Measurements from ENCODE around the gene MATN1. TPM values are rescaled to one million over a fixed set of nuclear protein-coding genes. Genes with fewer than 3 reads are reported as not detected.
A peak's percentile ranks its signal among the peaks of the same experiment; 100 is the strongest.

The MATN1 gene
- total RNA-seq, 6 donors from 2014 or later, result 0.15 TPM; not detected in 5

DNA sequence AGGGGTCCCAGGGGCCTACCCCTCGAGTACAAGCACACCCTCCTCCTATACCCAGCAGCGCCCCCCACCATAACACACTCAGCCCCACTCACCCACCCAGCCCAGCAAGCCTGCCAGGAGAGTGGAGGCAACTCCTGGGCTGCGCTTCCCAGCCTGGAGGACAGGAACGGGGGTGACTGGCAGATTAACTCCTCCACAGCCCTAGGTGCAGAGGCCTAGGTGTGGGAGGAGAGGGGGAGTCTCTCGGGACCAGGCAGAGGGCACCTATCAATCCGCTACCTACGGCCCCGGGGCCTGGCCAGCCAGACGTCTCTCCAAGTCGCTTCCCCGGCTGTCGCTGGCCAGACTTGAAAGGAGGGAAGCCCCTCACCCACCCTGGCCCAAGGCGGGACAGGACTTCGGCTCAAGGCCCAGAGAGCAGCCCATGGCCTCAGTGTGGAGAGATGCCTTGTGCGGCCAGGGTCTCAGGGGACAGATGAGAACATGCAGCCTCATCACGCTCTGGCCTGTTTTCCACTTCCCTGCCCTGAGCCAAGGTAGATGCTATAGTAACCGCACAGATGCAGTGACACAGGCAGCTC is 24.9 kb downstream of the MATN1 start:
- Histone ChIP-seq H3K4me3 (no peak overlapping the region), H3K9me3 (no peaks in the 10 kb centered on the region), H3K36me3 (no peaks in the 10 kb centered on the region), H3K4me1 (no peaks in the 10 kb centered on the region), H3K27me3 (no peaks in the 10 kb centered on the region), H3K27ac (no peak overlapping the region)
- WGBS, 2 donors, result 17 to 80% methylated on average over 1 to 15 of the region's 17 CpGs
- no peak for TF ChIP-seq POLR2AphosphoS5 (IDR thresholded peaks at IDR 0.05)
- TF ChIP-seq, protein P1, sequence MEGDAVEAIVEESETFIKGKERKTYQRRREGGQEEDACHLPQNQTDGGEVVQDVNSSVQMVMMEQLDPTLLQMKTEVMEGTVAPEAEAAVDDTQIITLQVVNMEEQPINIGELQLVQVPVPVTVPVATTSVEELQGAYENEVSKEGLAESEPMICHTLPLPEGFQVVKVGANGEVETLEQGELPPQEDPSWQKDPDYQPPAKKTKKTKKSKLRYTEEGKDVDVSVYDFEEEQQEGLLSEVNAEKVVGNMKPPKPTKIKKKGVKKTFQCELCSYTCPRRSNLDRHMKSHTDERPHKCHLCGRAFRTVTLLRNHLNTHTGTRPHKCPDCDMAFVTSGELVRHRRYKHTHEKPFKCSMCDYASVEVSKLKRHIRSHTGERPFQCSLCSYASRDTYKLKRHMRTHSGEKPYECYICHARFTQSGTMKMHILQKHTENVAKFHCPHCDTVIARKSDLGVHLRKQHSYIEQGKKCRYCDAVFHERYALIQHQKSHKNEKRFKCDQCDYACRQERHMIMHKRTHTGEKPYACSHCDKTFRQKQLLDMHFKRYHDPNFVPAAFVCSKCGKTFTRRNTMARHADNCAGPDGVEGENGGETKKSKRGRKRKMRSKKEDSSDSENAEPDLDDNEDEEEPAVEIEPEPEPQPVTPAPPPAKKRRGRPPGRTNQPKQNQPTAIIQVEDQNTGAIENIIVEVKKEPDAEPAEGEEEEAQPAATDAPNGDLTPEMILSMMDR (IDR thresholded peaks at IDR 0.05), result no peak
- TF ChIP-seq EP300 (IDR thresholded peaks at IDR 0.05), result no peak
- no peak for TF ChIP-seq POLR2A (IDR thresholded peaks at IDR 0.05)
- ATAC-seq (ENCODE audit: low FRiP score in 2 of 2), result peak in 1 of 2 donors; percentile 20
- no peak for DNase-seq

DNA sequence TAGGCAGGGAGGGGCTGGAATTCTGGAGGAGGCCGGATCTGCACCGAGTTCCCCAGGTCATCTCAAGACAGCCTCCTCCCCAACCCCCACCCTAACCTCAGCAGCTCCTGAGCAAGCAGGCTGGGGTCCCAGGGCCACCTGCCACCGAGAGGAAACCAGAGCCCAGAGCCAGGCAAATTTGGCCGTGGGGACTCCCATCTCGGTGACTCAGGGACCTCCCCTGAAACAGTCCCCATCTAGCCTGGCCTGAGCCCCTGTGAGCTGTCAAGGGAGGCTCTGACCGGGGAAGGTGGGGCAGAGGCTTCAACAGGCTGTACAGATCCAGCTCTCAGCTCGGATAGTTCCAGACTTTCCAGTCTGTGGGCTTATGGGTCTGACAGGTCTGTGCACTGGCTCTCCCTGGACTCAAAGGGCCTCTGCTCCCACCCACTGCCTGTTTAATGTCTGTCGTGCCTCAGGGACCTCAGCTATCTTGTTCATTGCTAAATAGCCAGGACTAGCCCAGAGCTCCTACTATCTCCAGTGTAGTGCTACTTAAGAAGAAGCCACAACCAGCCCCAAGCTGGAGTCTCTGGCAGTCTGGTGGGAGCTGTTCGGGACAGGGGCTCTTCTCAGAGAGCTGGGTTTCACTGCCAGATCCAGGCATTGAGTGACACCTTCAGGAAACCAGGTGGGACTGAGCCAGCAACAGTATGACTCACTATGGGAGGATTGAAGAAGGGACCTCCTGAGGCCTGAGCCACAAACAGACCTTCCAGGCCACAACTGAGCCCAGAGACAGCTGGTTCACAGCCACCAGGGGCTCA is 25.6 kb downstream of the MATN1 start:
- DNase-seq (no peak), ATAC-seq (ENCODE audit: low FRiP score in 2 of 2) (peak in 1 of 2 donors; percentile 22)
- WGBS, 2 donors, result 57 to 70% methylated on average over 2 to 8 of the region's 9 CpGs
- H3K27me3 ChIP-seq, result no peaks in the 10 kb centered on the region
- H3K4me3 ChIP-seq, result no peak overlapping the region
- no peaks in the 10 kb centered on the region for H3K4me1 ChIP-seq
- no peaks in the 10 kb centered on the region for H3K36me3 ChIP-seq
- TF ChIP-seq EP300 (IDR thresholded peaks at IDR 0.05) (no peak), POLR2A (IDR thresholded peaks at IDR 0.05) (no peak)
- no peak overlapping the region for H3K27ac ChIP-seq
- H3K9me3 ChIP-seq, result no peaks in the 10 kb centered on the region

DNA sequence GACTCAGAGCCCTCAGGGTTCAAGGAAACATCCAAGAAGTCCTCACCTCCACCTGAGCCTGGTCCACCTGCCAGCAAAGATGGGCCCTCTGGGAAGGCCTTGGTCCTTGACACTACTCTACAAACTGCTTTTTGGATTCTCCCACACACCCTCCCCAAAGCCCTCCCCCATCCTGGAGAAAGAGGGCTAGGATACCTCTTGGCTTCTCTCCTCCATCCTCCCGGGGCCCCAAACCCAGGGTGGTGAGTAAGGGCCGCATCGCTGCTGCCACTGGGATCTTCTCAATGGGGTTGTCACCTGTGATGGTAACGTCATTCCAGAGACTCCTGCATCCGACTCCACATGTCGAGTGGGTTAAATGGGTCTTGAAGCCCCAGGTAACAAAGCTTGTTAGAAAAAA is 26.6 kb downstream of the MATN1 start:
- no peak for ATAC-seq (ENCODE audit: low FRiP score in 2 of 2)
- H3K27ac ChIP-seq, result no peak overlapping the region
- H3K4me3 ChIP-seq, result no peak overlapping the region
- H3K27me3 ChIP-seq, result no peaks in the 10 kb centered on the region
- WGBS, 2 donors, result 77 to 92% methylated on average over 6 of the region's 6 CpGs
- H3K9me3 ChIP-seq, result no peaks in the 10 kb centered on the region
- H3K36me3 ChIP-seq, result no peaks in the 10 kb centered on the region
- no peaks in the 10 kb centered on the region for H3K4me1 ChIP-seq
- no peak for DNase-seq
- TF ChIP-seq POLR2A (IDR thresholded peaks at IDR 0.05), result no peak
- no peak for TF ChIP-seq POLR2AphosphoS5 (IDR thresholded peaks at IDR 0.05)
- TF ChIP-seq EP300 (IDR thresholded peaks at IDR 0.05), result no peak
- TF ChIP-seq, protein P1 (IDR thresholded peaks at IDR 0.05), result no peak

DNA sequence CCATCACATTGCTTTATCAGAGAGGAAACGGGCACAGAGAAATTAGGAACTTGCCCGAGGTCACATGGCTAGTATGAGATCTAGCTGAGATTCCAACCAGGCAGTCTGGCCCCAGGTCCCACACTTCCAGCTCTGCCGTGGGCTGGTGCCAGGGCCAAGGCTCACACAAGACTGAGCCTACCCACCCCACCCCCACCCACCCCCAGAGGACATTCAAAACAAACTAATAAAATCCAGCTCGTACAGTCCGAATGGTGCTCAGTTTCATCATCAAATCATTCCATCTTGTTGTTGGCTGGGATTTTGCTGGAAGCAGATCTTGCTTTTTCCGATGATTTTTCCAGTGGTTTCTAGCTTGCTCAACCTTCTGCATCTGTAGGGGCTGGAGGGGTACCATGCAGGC is 27.9 kb downstream of the MATN1 start:
- WGBS, 2 donors, result 45 to 47% methylated on average over 6 of the region's 6 CpGs
- no peak for ATAC-seq (ENCODE audit: low FRiP score in 2 of 2)
- Histone ChIP-seq H3K4me1 (no peaks in the 10 kb centered on the region), H3K27me3 (no peaks in the 10 kb centered on the region), H3K27ac (no peak overlapping the region), H3K9me3 (no peaks in the 10 kb centered on the region), H3K4me3 (no peak overlapping the region), H3K36me3 (no peaks in the 10 kb centered on the region)
- no peak for DNase-seq
- TF ChIP-seq EP300 (IDR thresholded peaks at IDR 0.05), result no peak
- TF ChIP-seq POLR2A (IDR thresholded peaks at IDR 0.05), result no peak
- TF ChIP-seq POLR2AphosphoS5 (IDR thresholded peaks at IDR 0.05), result no peak
- TF ChIP-seq, protein P1 (IDR thresholded peaks at IDR 0.05), result no peak

DNA sequence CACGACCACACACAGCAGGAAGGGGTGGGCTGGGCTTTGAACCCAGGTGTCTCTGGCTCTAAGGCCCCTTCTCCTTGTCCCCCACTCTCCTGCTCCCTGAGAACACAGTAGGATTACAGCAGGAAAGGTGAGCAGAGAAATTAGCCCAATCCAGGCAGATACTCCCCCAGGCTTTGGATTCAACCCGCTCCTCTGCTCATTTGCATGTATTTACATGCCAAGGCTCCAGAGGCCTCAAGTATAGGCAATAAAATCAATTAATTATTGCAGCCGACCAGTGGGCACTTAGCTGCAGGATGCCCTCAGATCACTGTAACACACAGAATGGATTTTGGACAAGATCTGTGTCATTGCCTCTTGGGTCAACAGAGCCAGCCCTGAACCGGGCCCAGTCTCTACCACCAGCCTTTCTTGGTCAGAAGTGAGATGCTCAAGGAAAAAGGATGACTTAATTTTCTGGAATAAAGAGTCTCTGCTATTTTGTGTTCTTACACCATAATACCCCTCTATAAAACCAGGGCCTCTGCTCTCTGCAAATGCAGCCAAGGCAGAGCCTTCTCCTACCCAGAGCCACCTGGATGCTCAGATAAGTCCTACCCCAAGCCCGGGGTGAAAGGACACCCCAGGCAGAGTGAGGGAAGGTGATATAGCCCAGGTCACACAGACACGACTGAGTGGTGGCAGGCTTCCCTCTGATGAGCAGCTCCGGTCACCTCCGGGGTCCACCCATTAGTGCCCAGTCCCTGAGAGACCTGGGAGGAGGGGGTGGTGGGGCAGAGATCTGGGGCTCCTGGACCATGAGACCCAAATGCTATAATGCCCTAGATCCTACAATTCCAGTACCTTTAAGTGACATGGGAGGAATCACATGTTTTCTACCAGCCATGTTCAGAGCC is 28.9 kb downstream of the MATN1 start:
- Histone ChIP-seq H3K9me3 (no peaks in the 10 kb centered on the region), H3K27me3 (no peaks in the 10 kb centered on the region), H3K4me3 (no peak overlapping the region), H3K36me3 (no peaks in the 10 kb centered on the region), H3K4me1 (no peaks in the 10 kb centered on the region), H3K27ac (no peak overlapping the region)
- DNase-seq (no peak), ATAC-seq (ENCODE audit: low FRiP score in 2 of 2) (no peak)
- 72 to 88% methylated on average over 3 to 8 of the region's 8 CpGs for WGBS, 2 donors
- TF ChIP-seq, protein P1 (IDR thresholded peaks at IDR 0.05), result no peak

Measured in upper lobe of left lung (tissue), 6 donors.